ENCODE measurements around the gene CLEC16A. TPM values are rescaled to one million over a fixed set of nuclear protein-coding genes. Genes with fewer than 3 reads are reported as not detected.
A peak's percentile ranks its signal among the peaks of the same experiment; 100 is the strongest.

Gene CLEC16A
- total RNA-seq, 1 donor from 2014 or later = 7.8 TPM

DNA sequence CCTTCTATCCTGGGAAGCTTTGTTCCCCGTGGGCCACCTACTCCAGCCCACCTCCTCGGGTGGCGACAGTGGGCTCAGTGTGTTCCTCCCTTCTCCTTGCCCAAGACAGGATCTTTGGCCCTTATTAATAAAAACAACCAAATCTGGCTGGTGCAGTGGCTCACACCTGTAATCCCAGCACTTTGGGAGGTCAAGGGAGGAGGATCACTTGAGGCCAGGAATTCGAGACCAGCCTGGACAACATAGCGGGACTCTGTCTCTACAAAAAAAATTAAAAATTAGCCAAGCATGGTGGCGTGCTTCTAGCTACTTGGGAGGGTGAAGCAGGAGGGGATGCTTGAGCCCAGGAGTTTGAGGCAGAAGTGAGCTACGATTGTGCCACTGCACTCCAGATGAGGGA lies 269.4 kb downstream of the CLEC16A start:
- Mint-ChIP-seq H3K4me3 (no peak overlapping the region), H3K9me3 (peaks cover 11% of the 10 kb centered on the region), H3K4me1 (peaks cover 3% of the 10 kb centered on the region), H3K27me3 (ENCODE audit: insufficient read depth, low read depth) (peaks cover 9% of the 10 kb centered on the region), H3K27ac (peak overlapping the region; percentile 60), H3K36me3 (no peaks in the 10 kb centered on the region)
- Histone ChIP-seq H3K27me3 (no peaks in the 10 kb centered on the region), H3F3A (ENCODE audit: low read depth) (no peaks in the 10 kb centered on the region), H3K4me1 (no peaks in the 10 kb centered on the region), H3K4me2 (no peak overlapping the region), H4K20me1 (ENCODE audit: low read depth) (no peaks in the 10 kb centered on the region), H3K4me3 (no peak overlapping the region), H3K36me3 (no peaks in the 10 kb centered on the region), H3K9me3 (ENCODE audit: low read depth) (peaks cover 4% of the 10 kb centered on the region), H3K27ac (no peak overlapping the region), H3K9ac (no peak overlapping the region), H2AFZ (replicated peaks) (no peak overlapping the region), H3K79me2 (ENCODE audit: low read depth) (no peaks in the 10 kb centered on the region)
- TF ChIP-seq, protein P1, sequence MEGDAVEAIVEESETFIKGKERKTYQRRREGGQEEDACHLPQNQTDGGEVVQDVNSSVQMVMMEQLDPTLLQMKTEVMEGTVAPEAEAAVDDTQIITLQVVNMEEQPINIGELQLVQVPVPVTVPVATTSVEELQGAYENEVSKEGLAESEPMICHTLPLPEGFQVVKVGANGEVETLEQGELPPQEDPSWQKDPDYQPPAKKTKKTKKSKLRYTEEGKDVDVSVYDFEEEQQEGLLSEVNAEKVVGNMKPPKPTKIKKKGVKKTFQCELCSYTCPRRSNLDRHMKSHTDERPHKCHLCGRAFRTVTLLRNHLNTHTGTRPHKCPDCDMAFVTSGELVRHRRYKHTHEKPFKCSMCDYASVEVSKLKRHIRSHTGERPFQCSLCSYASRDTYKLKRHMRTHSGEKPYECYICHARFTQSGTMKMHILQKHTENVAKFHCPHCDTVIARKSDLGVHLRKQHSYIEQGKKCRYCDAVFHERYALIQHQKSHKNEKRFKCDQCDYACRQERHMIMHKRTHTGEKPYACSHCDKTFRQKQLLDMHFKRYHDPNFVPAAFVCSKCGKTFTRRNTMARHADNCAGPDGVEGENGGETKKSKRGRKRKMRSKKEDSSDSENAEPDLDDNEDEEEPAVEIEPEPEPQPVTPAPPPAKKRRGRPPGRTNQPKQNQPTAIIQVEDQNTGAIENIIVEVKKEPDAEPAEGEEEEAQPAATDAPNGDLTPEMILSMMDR (IDR thresholded peaks at IDR 0.05) = no peak
- no peak for TF ChIP-seq EZH2 (IDR thresholded peaks at IDR 0.05)
- TF ChIP-seq EZH2phosphoT487 (IDR thresholded peaks at IDR 0.05) = no peak
- no peak for DNase-seq (ENCODE audit: low spot score)

DNA sequence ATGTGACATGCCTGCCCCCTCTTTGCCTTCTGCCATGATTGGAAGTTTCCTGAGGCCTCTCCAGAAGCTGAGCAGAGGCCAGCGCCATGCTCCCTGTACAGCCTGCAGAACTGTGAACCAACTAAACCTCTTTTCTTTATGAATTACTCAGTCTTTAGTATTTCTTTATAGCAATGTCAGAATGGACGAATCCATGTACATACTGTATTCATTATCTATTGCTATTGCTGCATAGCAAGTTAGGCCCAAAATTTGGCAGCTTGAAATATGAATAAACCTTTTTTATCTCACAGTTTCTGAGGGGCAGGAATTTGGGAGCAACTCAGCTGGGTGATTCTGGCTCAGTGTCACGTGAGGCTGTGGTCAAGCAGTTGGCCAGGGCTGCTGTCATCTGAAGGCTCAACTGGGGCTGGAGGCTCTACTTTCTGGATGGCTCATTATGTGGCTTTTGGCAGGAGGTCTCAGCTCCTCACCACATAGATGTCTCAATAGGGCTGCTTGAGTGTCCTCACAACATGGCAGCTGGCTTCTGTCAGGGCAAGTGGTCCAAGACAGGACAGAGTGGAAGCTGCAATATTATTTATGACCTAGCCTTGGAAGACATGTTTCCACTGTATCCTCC lies 271.7 kb downstream of the CLEC16A start:
- H3K27ac Mint-ChIP-seq = no peak overlapping the region
- no peak for TF ChIP-seq EZH2 (IDR thresholded peaks at IDR 0.05)
- no peak for TF ChIP-seq EZH2phosphoT487 (IDR thresholded peaks at IDR 0.05)
- TF ChIP-seq, protein P1 (IDR thresholded peaks at IDR 0.05) = no peak
- H3K27me3 Mint-ChIP-seq (ENCODE audit: insufficient read depth, low read depth) = peaks cover 9% of the 10 kb centered on the region

DNA sequence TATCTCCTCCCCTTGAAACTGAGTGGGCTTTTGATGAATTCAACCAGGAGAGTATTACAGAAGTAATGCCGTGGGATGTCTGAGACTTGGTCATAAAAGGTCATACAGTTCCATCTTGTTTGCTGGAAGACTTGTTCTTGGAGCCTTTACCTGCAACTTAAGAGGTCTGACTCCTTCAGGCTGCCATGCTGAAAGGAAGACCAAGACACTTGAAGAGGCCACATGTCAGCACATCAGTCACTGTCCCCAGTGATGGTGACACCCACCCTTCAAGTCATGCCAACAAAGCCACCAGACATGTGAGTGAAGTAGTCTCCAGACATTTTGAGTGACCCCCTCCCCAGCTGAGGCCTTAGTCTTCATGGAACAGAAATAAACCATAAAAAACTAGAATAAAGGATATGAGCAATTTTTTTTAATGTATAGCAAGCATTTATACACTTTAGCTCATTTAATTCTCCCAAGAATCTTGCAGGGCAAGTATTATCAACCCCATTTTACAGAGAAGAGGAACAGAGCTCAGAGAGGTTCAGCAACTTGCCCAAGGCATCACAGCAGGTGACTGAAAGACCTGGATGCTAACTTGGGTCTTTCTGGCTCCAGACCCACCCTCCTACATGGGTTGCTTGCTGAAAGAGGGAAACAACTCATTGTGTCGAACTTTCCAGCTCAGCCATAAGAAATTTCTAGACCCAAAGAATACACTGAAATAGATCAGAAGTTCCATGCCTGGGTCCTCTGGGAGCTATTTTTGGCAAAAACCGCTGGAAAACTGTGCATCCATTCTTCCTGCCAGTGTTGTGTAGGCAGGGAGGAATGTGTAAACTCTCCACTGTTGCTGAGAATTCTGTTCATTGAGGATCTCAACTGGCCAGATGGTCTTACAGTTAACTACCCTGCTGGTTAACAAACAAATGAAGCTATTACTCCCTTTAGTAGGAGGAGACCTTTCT lies 273.6 kb downstream of the CLEC16A start:
- Histone ChIP-seq H3K4me1 (no peaks in the 10 kb centered on the region), H3K27me3 (no peaks in the 10 kb centered on the region), H4K20me1 (ENCODE audit: low read depth) (no peaks in the 10 kb centered on the region), H3K4me3 (no peak overlapping the region), H3F3A (ENCODE audit: low read depth) (no peaks in the 10 kb centered on the region), H3K79me2 (ENCODE audit: low read depth) (no peaks in the 10 kb centered on the region), H3K36me3 (no peaks in the 10 kb centered on the region), H3K9me3 (ENCODE audit: low read depth) (peaks cover 6% of the 10 kb centered on the region), H3K4me2 (no peak overlapping the region), H2AFZ (replicated peaks) (no peak overlapping the region), H3K27ac (no peak overlapping the region), H3K9ac (no peak overlapping the region)
- Mint-ChIP-seq H3K4me3 (no peak overlapping the region), H3K27me3 (ENCODE audit: insufficient read depth, low read depth) (peaks cover 11% of the 10 kb centered on the region), H3K27ac (no peak overlapping the region), H3K9me3 (peaks cover 11% of the 10 kb centered on the region), H3K4me1 (no peaks in the 10 kb centered on the region), H3K36me3 (no peaks in the 10 kb centered on the region)
- TF ChIP-seq, protein P1 (IDR thresholded peaks at IDR 0.05) = no peak
- no peak for TF ChIP-seq EZH2 (IDR thresholded peaks at IDR 0.05)
- no peak for TF ChIP-seq EZH2phosphoT487 (IDR thresholded peaks at IDR 0.05)
- no peak for DNase-seq (ENCODE audit: low spot score)

More for the DNA sequence above, 271.7 kb downstream of the CLEC16A start:
- Histone ChIP-seq H3K9me3 (ENCODE audit: low read depth) (peaks cover 6% of the 10 kb centered on the region), H3K4me1 (no peaks in the 10 kb centered on the region), H4K20me1 (ENCODE audit: low read depth) (no peaks in the 10 kb centered on the region), H3K9ac (no peak overlapping the region), H3F3A (ENCODE audit: low read depth) (no peaks in the 10 kb centered on the region), H3K4me2 (no peak overlapping the region), H3K36me3 (no peaks in the 10 kb centered on the region), H3K27ac (no peak overlapping the region), H2AFZ (replicated peaks) (no peak overlapping the region), H3K79me2 (ENCODE audit: low read depth) (no peaks in the 10 kb centered on the region), H3K27me3 (no peaks in the 10 kb centered on the region), H3K4me3 (no peak overlapping the region)
- H3K36me3 Mint-ChIP-seq = no peaks in the 10 kb centered on the region
- H3K9me3 Mint-ChIP-seq = peaks cover 11% of the 10 kb centered on the region
- no peak overlapping the region for H3K4me3 Mint-ChIP-seq
- peaks cover 3% of the 10 kb centered on the region for H3K4me1 Mint-ChIP-seq
- DNase-seq (ENCODE audit: low spot score) = no peak
